Mucosa of rectum (tissue), 2 donors: Measurements from ENCODE around the gene GNAT3.

Source experiments
- H3K27ac ChIP-seq, 2 donors: one replicate each; pipeline ENCODE4 v1.7.0; 2013; ENCODE audit warnings: inconsistent platforms in 2 of 2, low read depth in 2 of 2, low read length in 2 of 2
- H3K27me3 ChIP-seq, 2 donors: one replicate each; pipeline ENCODE4 v1.7.0; 2013; ENCODE audit warnings: low read length in 2 of 2; ENCODE audit not compliant: control insufficient read depth in 2 of 2, insufficient read depth in 2 of 2
- H3K36me3 ChIP-seq, 2 donors: one replicate each; pipeline ENCODE4 v1.7.0; 2013; ENCODE audit warnings: low read length in 2 of 2; ENCODE audit not compliant: control insufficient read depth in 2 of 2, insufficient read depth in 2 of 2
- H3K4me1 ChIP-seq, 2 donors: one replicate each; pipeline ENCODE4 v1.7.0; 2013; ENCODE audit warnings: low read length in 2 of 2, mild to moderate bottlenecking in 1 of 2; ENCODE audit not compliant: control insufficient read depth in 2 of 2, insufficient read depth in 2 of 2
- H3K4me3 ChIP-seq, 2 donors: one replicate each; pipeline ENCODE4 v1.7.0; 2013; ENCODE audit warnings: low read length in 2 of 2
- H3K9ac ChIP-seq, 2 donors: one replicate each; pipeline ENCODE4 v1.7.0; 2013; ENCODE audit warnings: low read length in 2 of 2, low read depth in 1 of 2, mild to moderate bottlenecking in 1 of 2
- H3K9me3 ChIP-seq, 2 donors: one replicate each; pipeline ENCODE4 v1.7.0; 2013; ENCODE audit warnings: low read length in 2 of 2; ENCODE audit not compliant: control insufficient read depth in 2 of 2
- donor health status: healthy.
- donor health status: Normal muscosa, but diverticular disease.

The GNAT3 gene

GRCh38 chr7:80532153-80532552, 20.3 kb upstream of the GNAT3 start:
- no peak overlapping the region for H3K9ac ChIP-seq
- H3K36me3 ChIP-seq, result no peaks in the 10 kb centered on the region
- no peaks in the 10 kb centered on the region for H3K9me3 ChIP-seq
- no peak overlapping the region for H3K4me3 ChIP-seq
- H3K27ac ChIP-seq, result no peak overlapping the region
- no peaks in the 10 kb centered on the region for H3K4me1 ChIP-seq
- H3K27me3 ChIP-seq, result no peaks in the 10 kb centered on the region

GRCh38 chr7:80530136-80530535, 18.3 kb upstream of the GNAT3 start:
- H3K4me1 ChIP-seq, result no peaks in the 10 kb centered on the region
- H3K9me3 ChIP-seq, result no peaks in the 10 kb centered on the region
- no peak overlapping the region for H3K4me3 ChIP-seq
- H3K36me3 ChIP-seq, result no peaks in the 10 kb centered on the region
- no peaks in the 10 kb centered on the region for H3K27me3 ChIP-seq
- no peak overlapping the region for H3K9ac ChIP-seq
- H3K27ac ChIP-seq, result no peak overlapping the region

- Histone ChIP-seq H3K9ac (no peak overlapping the region), H3K4me1 (no peaks in the 10 kb centered on the region), H3K27me3 (no peaks in the 10 kb centered on the region), H3K4me3 (no peak overlapping the region), H3K27ac (no peak overlapping the region), H3K36me3 (no peaks in the 10 kb centered on the region), H3K9me3 (no peaks in the 10 kb centered on the region)
These were observed 17.5 kb upstream of the GNAT3 start for GRCh38 chr7:80529362-80529761.

- H3K36me3 ChIP-seq, result no peaks in the 10 kb centered on the region
- no peaks in the 10 kb centered on the region for H3K9me3 ChIP-seq
- no peaks in the 10 kb centered on the region for H3K4me1 ChIP-seq
- no peak overlapping the region for H3K27ac ChIP-seq
- H3K4me3 ChIP-seq, result no peak overlapping the region
- H3K9ac ChIP-seq, result no peak overlapping the region
- H3K27me3 ChIP-seq, result no peaks in the 10 kb centered on the region
These were observed 16.8 kb upstream of the GNAT3 start for GRCh38 chr7:80528689-80529088.

GRCh38 chr7:80526472-80526871, 14.6 kb upstream of the GNAT3 start:
- no peak overlapping the region for H3K27ac ChIP-seq

GRCh38 chr7:80524693-80525092, 12.8 kb upstream of the GNAT3 start:
- Histone ChIP-seq H3K9me3 (no peaks in the 10 kb centered on the region), H3K36me3 (no peaks in the 10 kb centered on the region), H3K27me3 (no peaks in the 10 kb centered on the region), H3K27ac (no peak overlapping the region), H3K4me1 (no peaks in the 10 kb centered on the region), H3K9ac (no peak overlapping the region), H3K4me3 (no peak overlapping the region)

More at GRCh38 chr7:80526472-80526871, 14.6 kb upstream of the GNAT3 start:
- Histone ChIP-seq H3K9ac (no peak overlapping the region), H3K27me3 (no peaks in the 10 kb centered on the region), H3K36me3 (no peaks in the 10 kb centered on the region), H3K4me3 (no peak overlapping the region), H3K9me3 (no peaks in the 10 kb centered on the region), H3K4me1 (no peaks in the 10 kb centered on the region)

- Histone ChIP-seq H3K4me1 (no peaks in the 10 kb centered on the region), H3K9me3 (no peaks in the 10 kb centered on the region), H3K27me3 (no peaks in the 10 kb centered on the region), H3K9ac (no peak overlapping the region), H3K27ac (no peak overlapping the region), H3K4me3 (no peak overlapping the region), H3K36me3 (no peaks in the 10 kb centered on the region)
These were observed 9.9 kb upstream of the GNAT3 start for GRCh38 chr7:80521809-80522208.

- Histone ChIP-seq H3K9ac (no peak overlapping the region), H3K4me1 (no peaks in the 10 kb centered on the region), H3K9me3 (no peaks in the 10 kb centered on the region), H3K27me3 (no peaks in the 10 kb centered on the region), H3K27ac (no peak overlapping the region), H3K36me3 (no peaks in the 10 kb centered on the region), H3K4me3 (no peak overlapping the region)
These were observed 8.3 kb upstream of the GNAT3 start for GRCh38 chr7:80520199-80520598.

GRCh38 chr7:80517282-80517747, 5.5 kb upstream of the GNAT3 start:
- no peaks in the 10 kb centered on the region for H3K27me3 ChIP-seq
- no peak overlapping the region for H3K4me3 ChIP-seq
- no peaks in the 10 kb centered on the region for H3K4me1 ChIP-seq
- H3K36me3 ChIP-seq, result no peaks in the 10 kb centered on the region
- H3K9ac ChIP-seq, result no peak overlapping the region
- H3K9me3 ChIP-seq, result no peaks in the 10 kb centered on the region
- H3K27ac ChIP-seq, result no peak overlapping the region

GRCh38 chr7:80515298-80515697, 3.4 kb upstream of the GNAT3 start:
- Histone ChIP-seq H3K36me3 (no peaks in the 10 kb centered on the region), H3K27me3 (no peaks in the 10 kb centered on the region), H3K9ac (no peak overlapping the region), H3K4me1 (no peaks in the 10 kb centered on the region), H3K27ac (no peak overlapping the region), H3K4me3 (no peak overlapping the region), H3K9me3 (no peaks in the 10 kb centered on the region)

GRCh38 chr7:80510021-80510420, 1.8 kb downstream of the GNAT3 start:
- Histone ChIP-seq H3K4me1 (no peaks in the 10 kb centered on the region), H3K36me3 (no peaks in the 10 kb centered on the region), H3K9me3 (no peaks in the 10 kb centered on the region), H3K4me3 (no peak overlapping the region), H3K9ac (no peak overlapping the region), H3K27me3 (no peaks in the 10 kb centered on the region), H3K27ac (no peak overlapping the region)
